ENCODE measurements around the gene MZT2A.
"Not testable (repeated sequence)": the region's sequence is repeated elsewhere in the genome, so short reads cannot be mapped to it uniquely, and the experiment has no call there.

The MZT2A gene

GRCh38 chr2:131516011-131516410 is 23.8 kb upstream of the MZT2A start:
- no peak for DNase-seq (ENCODE audit: low spot score)
- no peak for TF ChIP-seq CTCF (IDR thresholded peaks at IDR 0.05)
- no peak overlapping the region for H3K27ac ChIP-seq
- no peak overlapping the region for H3K4me3 ChIP-seq

DNA sequence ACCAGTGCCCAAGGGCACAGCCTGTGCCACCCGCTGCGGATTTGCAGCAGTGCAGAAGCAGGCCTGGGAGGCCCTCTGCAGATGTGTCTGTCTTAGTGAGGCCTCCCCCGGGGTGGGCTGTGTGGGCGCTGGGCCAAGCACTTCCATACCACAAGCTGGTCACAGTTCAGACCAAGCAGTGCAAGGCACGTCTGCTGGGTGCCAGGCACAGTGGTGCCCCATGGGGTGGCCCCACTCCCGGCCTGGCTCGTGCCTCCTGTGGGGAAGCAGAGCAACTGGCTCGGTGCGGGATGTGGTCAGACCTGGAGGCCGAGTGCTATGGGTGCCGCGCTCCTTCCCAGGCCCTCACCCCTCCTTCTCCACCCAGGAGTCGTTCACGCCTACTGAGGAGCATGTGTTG is 23.0 kb upstream of the MZT2A start:
- DNase-seq (ENCODE audit: low spot score); H3K27ac ChIP-seq; H3K4me3 ChIP-seq: not testable (repeated sequence)

GRCh38 chr2:131514408-131515166 is 22.4 kb upstream of the MZT2A start:
- not testable (repeated sequence) for H3K4me3 ChIP-seq; DNase-seq (ENCODE audit: low spot score); H3K27ac ChIP-seq

- DNase-seq (ENCODE audit: low spot score); H3K27ac ChIP-seq; H3K4me3 ChIP-seq: not testable (repeated sequence)
Observed at GRCh38 chr2:131511969-131512870, 20.0 kb upstream of the MZT2A start.

DNA sequence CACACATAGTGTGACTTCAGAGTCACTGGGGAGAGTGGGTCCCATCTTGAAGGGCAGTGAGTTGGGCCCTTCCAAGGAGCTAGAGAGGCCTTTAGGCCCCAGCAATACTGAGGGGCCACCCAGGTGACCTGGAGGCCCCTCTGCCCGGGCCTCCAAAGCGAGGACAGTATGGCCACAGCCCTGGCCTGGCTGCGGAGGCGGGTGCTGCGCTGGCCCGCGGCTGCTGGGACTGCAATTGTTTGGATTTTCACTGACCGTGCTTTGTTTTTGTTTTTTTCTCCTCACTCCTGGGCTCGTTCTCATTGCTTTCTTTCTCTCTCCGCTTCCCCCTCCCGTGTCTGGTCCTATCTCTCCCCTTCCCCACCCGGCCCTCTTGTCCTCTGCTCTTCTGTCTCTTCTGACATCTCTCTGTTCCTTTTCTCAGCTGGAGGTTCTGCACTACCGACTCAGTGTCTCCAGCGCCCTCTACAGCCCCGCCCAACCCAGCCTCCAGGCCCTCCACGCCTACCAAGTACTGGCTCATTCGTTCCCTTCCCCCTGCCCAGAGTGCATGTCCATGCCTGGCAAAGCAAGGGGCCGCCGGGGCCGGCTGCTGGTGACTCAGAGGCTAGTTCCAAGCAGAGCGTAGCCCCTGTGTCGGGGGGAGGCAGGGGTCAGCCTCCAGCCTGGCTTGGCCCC is 19.2 kb upstream of the MZT2A start:
- not testable (repeated sequence) for H3K4me3 ChIP-seq; DNase-seq (ENCODE audit: low spot score); H3K27ac ChIP-seq

- TF ChIP-seq CTCF (IDR thresholded peaks at IDR 0.05): no peak
- Histone ChIP-seq H3K27ac (no peak overlapping the region), H3K4me3 (no peak overlapping the region)
- no peak for DNase-seq (ENCODE audit: low spot score)
Observed at GRCh38 chr2:131509615-131510014, 17.4 kb upstream of the MZT2A start.

DNA sequence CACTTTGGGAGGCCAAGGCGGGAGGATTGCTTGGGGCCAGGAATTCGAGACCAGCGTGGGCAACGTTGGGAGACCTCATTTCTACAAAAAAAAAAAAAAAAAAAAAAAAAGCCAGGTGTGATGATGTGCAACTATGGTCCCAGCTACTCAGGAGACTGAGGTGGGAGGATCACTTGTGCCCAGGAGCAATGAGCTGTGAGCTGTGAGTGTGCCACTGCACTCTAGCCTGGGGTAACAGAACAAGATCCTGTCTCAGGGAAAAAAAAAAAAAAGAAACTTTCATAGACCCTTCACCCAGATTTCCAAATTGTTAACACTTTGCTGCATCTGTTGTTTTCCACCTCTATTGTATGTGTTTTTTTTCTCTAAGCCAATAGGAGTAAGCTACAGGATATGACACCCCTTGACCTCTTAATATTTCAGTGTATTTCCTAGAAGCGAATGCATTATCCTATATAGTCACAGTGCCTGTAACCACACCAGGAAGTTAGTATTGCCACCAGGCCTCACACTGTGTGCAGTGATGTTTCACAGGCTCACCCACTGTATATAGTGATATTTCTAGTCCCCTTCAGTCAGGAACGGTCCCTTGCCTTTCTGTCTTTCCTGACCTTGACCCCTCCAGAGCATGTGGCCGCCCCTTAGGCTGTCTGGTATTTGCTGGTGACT is 12.0 kb upstream of the MZT2A start:
- H3K4me3 ChIP-seq; H3K27ac ChIP-seq; DNase-seq (ENCODE audit: low spot score): not testable (repeated sequence)

DNA sequence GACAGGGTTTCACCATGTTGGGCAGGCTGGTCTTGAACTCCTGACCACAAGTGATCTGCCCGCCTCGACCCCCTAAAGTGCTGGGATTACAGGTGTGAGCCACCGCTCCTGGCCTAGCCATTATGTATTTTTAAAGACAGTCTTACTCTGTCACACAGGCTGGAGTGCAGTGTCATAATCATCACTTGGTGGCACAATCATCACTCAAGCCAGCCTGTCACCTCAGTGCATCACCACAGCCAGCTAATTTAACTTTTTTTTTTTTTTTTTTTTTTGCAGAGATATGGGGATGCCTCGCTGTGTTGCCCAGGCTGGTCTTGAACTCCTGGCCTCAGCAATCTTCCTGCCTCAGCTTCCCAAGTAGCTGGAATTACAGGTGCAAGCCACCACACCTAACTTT is 11.4 kb upstream of the MZT2A start:
- H3K4me3 ChIP-seq; H3K27ac ChIP-seq; DNase-seq (ENCODE audit: low spot score): not testable (repeated sequence)

DNA sequence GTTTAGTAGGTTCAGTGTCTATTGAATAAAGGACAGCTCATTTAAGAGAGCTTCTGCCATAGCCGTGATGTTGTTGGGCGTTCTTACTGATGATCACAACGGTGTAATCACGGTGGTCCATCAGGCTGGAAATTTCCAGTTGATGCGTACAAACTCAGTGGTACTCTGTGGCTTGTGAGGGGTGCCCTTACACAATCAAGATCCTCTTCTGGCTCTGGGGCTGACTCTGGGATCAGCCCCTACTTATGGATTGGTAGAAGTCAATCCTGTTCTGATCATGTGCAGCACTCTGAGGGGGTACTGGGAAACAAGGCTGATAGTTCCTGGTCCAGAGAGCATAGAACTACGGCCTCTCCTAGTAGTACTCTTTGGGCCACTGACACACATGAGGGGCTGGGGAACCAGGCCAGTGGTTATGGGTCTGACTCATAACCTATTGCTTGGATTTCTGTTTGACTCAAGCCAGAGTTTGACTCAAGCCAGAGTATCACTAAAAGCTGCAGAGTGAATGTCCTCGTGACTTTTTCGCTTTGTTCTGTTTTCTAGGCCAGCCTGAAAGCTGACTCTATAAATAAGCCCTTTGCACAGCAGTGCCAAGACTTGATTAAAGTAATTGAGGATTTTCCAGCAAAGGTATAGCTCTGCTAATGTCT is 6.2 kb upstream of the MZT2A start:
- DNase-seq (ENCODE audit: low spot score); H3K4me3 ChIP-seq; H3K27ac ChIP-seq: not testable (repeated sequence)

GRCh38 chr2:131495506-131495905 is 3.3 kb upstream of the MZT2A start:
- not testable (repeated sequence) for H3K4me3 ChIP-seq; H3K27ac ChIP-seq; DNase-seq (ENCODE audit: low spot score)
